Measurements from ENCODE around the gene PRG3.

The PRG3 gene

GRCh38 chr11:57378186-57378585 is 2.8 kb downstream of the PRG3 start:
- TF ChIP-seq ZC3H10 (CRISPR knock-in tag; IDR thresholded peaks at IDR 0.05) (no peak), ARNTL (CRISPR knock-in tag; IDR thresholded peaks at IDR 0.05; ENCODE audit: borderline replicate concordance, low read depth) (no peak), BACH2 (CRISPR knock-in tag; IDR thresholded peaks at IDR 0.05; ENCODE audit: borderline replicate concordance) (no peak), POU6F1 (CRISPR knock-in tag; IDR thresholded peaks at IDR 0.05; ENCODE audit: borderline replicate concordance, low read depth) (no peak), GLIS3 (CRISPR knock-in tag; IDR thresholded peaks at IDR 0.05) (no peak), OSR1 (CRISPR knock-in tag; IDR thresholded peaks at IDR 0.05) (no peak)
- ATAC-seq = no peak

- TF ChIP-seq ZNF8 (CRISPR knock-in tag; IDR thresholded peaks at IDR 0.05) = no peak
- no peak; the same call in 2 of the 3 replicates for ATAC-seq
Measured at GRCh38 chr11:57377107-57377506, 3.8 kb downstream of the PRG3 start.

GRCh38 chr11:57376095-57377090 is 4.6 kb downstream of the PRG3 start:
- no peak for ATAC-seq

More at GRCh38 chr11:57376095-57377090, 4.6 kb downstream of the PRG3 start:
- TF ChIP-seq PPARA (CRISPR knock-in tag; IDR thresholded peaks at IDR 0.05; ENCODE audit: borderline replicate concordance) = no peak
- TF ChIP-seq OSR1 (CRISPR knock-in tag; IDR thresholded peaks at IDR 0.05) = no peak
- TF ChIP-seq BACH2 (CRISPR knock-in tag; IDR thresholded peaks at IDR 0.05; ENCODE audit: borderline replicate concordance) = no peak
- TF ChIP-seq CREB5 (CRISPR knock-in tag; IDR thresholded peaks at IDR 0.05; ENCODE audit: low read depth) = no peak
- no peak for TF ChIP-seq ZNF8 (CRISPR knock-in tag; IDR thresholded peaks at IDR 0.05)
- no peak for TF ChIP-seq TOX (CRISPR knock-in tag; IDR thresholded peaks at IDR 0.05; ENCODE audit: borderline replicate concordance)
- no peak for TF ChIP-seq SNAI2 (CRISPR knock-in tag; IDR thresholded peaks at IDR 0.05)
- no peak for TF ChIP-seq ARNTL (CRISPR knock-in tag; IDR thresholded peaks at IDR 0.05; ENCODE audit: borderline replicate concordance, low read depth)
- no peak for TF ChIP-seq RARB (CRISPR knock-in tag; IDR thresholded peaks at IDR 0.05)
- TF ChIP-seq TCF4 (CRISPR knock-in tag; IDR thresholded peaks at IDR 0.05; ENCODE audit: borderline replicate concordance) = no peak
- no peak for TF ChIP-seq CSDC2 (CRISPR knock-in tag; IDR thresholded peaks at IDR 0.05)
- TF ChIP-seq ZNF565 (CRISPR knock-in tag; conservative IDR thresholded peaks at IDR 0.05; ENCODE audit: low read depth) = no peak
- TF ChIP-seq TSHZ2 (CRISPR knock-in tag; IDR thresholded peaks at IDR 0.05) = no peak
- TF ChIP-seq ZNF70 (CRISPR knock-in tag; IDR thresholded peaks at IDR 0.05) = no peak
- TF ChIP-seq PATZ1 (CRISPR knock-in tag; IDR thresholded peaks at IDR 0.05; ENCODE audit: borderline replicate concordance) = no peak
- TF ChIP-seq ZC3H10 (CRISPR knock-in tag; IDR thresholded peaks at IDR 0.05) = no peak
- no peak for TF ChIP-seq GLIS3 (CRISPR knock-in tag; IDR thresholded peaks at IDR 0.05)
- TF ChIP-seq ZFP30 (CRISPR knock-in tag; IDR thresholded peaks at IDR 0.05) = no peak
- no peak for TF ChIP-seq ZFP3 (CRISPR knock-in tag; IDR thresholded peaks at IDR 0.05)

All from SK-N-SH treated with all-trans-retinoic acid at 6 μM for 48 hours (cell line).